ENCODE results near the gene SYT9. TPM values are rescaled to one million over a fixed set of nuclear protein-coding genes. Genes with fewer than 3 reads are reported as not detected.

Gene SYT9
- total and polyA plus RNA-seq, 9 of the 15 experiments (the other 6 are each of a cell fraction or from before 2014, with no cell fraction given) = 0.01 TPM; not detected in 8

GRCh38 chr11:7257724-7258123 lies 6.0 kb downstream of the SYT9 start:
- Histone ChIP-seq H3K79me2 (ENCODE audit: control insufficient read depth, insufficient read depth, low read length) (no peaks in the 10 kb centered on the region), H3K36me3 (ENCODE audit: control insufficient read depth, insufficient read depth, low read length) (no peaks in the 10 kb centered on the region), H3K9ac (ENCODE audit: insufficient read depth in 1 of 2, low read depth in 2 of 2, low read length in 2 of 2) (no peak overlapping the region), H3K4me1 (replicated peaks in 1 of 2; ENCODE audit: control insufficient read depth in 2 of 2, insufficient read depth in 2 of 2, low read length in 2 of 2) (peaks cover 0 to 2% of the 10 kb centered on the region in 2 experiments; a peak in 1 of 5 replicates), H4K20me1 (replicated peaks; ENCODE audit: control insufficient read depth, insufficient read depth, low read length) (no peaks in the 10 kb centered on the region), H3K9me1 (ENCODE audit: control insufficient read depth, insufficient read depth, low read length) (no peaks in the 10 kb centered on the region), H3K9me3 (replicated peaks; ENCODE audit: control insufficient read depth, insufficient read depth, low read depth, low read length) (no peaks in the 10 kb centered on the region), H3K27me3 (ENCODE audit: control insufficient read depth in 2 of 2, insufficient read depth in 2 of 2, low read length in 2 of 2) (peaks cover 6 to 7% of the 10 kb centered on the region in 2 experiments; a peak in 3 of 5 replicates), H3K4me2 (ENCODE audit: insufficient read depth, low read length) (no peak overlapping the region), H3K4me3 (no peak overlapping the region), H2AFZ (ENCODE audit: low read depth, low read length) (no peak overlapping the region), H3K27ac (ENCODE audit: extremely low read depth, low read depth, low read length) (no peak overlapping the region)
- in situ Hi-C loops (cut with MboI) = no loop called here
- intact Hi-C loops (cut with micrococcal nuclease) = no loop called here
- ChIA-PET POLR2A (no interaction called here), CTCF (ENCODE audit: low intra/inter-chr PET ratio) (no interaction called here)
- 0% methylated on average over 2 of the region's 2 CpGs for WGBS (ENCODE audit: insufficient coverage, low coverage, missing lambda C conversion rate)
- no peak for TF ChIP-seq KDM1A (IDR thresholded peaks at IDR 0.05)
- TF ChIP-seq ZFP30 (CRISPR knock-in tag; IDR thresholded peaks at IDR 0.05; ENCODE audit: borderline replicate concordance) = no peak
- TF ChIP-seq RBM25 (IDR thresholded peaks at IDR 0.05; ENCODE audit: low read depth, low read length, severe bottlenecking) = no peak
- TF ChIP-seq HLTF (IDR thresholded peaks at IDR 0.05) = no peak
- TF ChIP-seq SRSF7 (optimal IDR thresholded peaks at IDR 0.05; ENCODE audit: low read depth, low read length) = no peak
- no peak for TF ChIP-seq MCM7 (IDR thresholded peaks at IDR 0.05)
- TF ChIP-seq NFE2 (IDR thresholded peaks at IDR 0.05; ENCODE audit: low read depth) = no peak
- no peak for TF ChIP-seq FOXA3 (CRISPR knock-in tag; conservative IDR thresholded peaks at IDR 0.05 in 1 of 2, IDR thresholded peaks at IDR 0.05 in 1 of 2)
- TF ChIP-seq PML (IDR thresholded peaks at IDR 0.05; ENCODE audit: low read length) = no peak
- no peak for TF ChIP-seq ZNF165 (CRISPR knock-in tag; IDR thresholded peaks at IDR 0.05; ENCODE audit: borderline replicate concordance)
- TF ChIP-seq GABPB2 (CRISPR knock-in tag; conservative IDR thresholded peaks at IDR 0.05) = no peak
- TF ChIP-seq CREB3 (tag; conservative IDR thresholded peaks at IDR 0.05; ENCODE audit: low read depth) = no peak
- TF ChIP-seq FOXM1 (IDR thresholded peaks at IDR 0.05; ENCODE audit: low read depth) = no peak
- no peak for TF ChIP-seq FOXM1 (CRISPR knock-in tag; IDR thresholded peaks at IDR 0.05; ENCODE audit: low read depth)
- no peak for TF ChIP-seq SRSF9 (IDR thresholded peaks at IDR 0.05; ENCODE audit: borderline replicate concordance, low read depth, low read length)
- TF ChIP-seq ZNF57 (CRISPR knock-in tag; IDR thresholded peaks at IDR 0.05) = no peak
- TF ChIP-seq MAFK (IDR thresholded peaks at IDR 0.05; ENCODE audit: low read length) = no peak
- TF ChIP-seq ZC3H8 (IDR thresholded peaks at IDR 0.05) = no peak
- no peak for TF ChIP-seq XRCC4 (IDR thresholded peaks at IDR 0.05; ENCODE audit: extremely low read depth, insufficient read depth, insufficient read length)
- TF ChIP-seq ZNF133 (CRISPR knock-in tag; IDR thresholded peaks at IDR 0.05) = no peak
- TF ChIP-seq ZNF740 (CRISPR knock-in tag; IDR thresholded peaks at IDR 0.05) = no peak
- no peak for TF ChIP-seq ZNF740 (tag; IDR thresholded peaks at IDR 0.05)
- no TSS peak for BruUV-seq (replicated peaks)
- ATAC-seq (no peak), FAIRE-seq (no peak), DNase-seq (ENCODE audit: extremely low read depth in 1 of 4, low spot score in 3 of 4) (no peak)
